Adipose tissue (tissue), 3 donors: ENCODE data around the gene MRPL51. TPM values are rescaled to one million over a fixed set of nuclear protein-coding genes. Genes with fewer than 3 reads are reported as not detected.
"Not testable (repeated sequence)": the region's sequence is repeated elsewhere in the genome, so short reads cannot be mapped to it uniquely, and the experiment has no call there.

Source experiments
- H3K27ac ChIP-seq: one replicate; pipeline ENCODE4 v1.5.1; 2013; ENCODE audit warnings: low read depth, low read length
- WGBS, 3 donors: extraction: QIAGEN DNeasy Blood & Tissue Kit; methylation state at CpG; one replicate each; pipeline ENCODE4 v1.1.7; 2013; 5-methylcytosine and 5-hydroxymethylcytosine counted together
- polyA plus RNA-seq, 3 donors: library from polyadenylated mRNA; stranded (reverse); fragments of 200-250 nt; gene quantifications; one replicate each; pipeline ENCODE4 v1.2.3, GENCODE V29; 2013
- donor health status: healthy with polysubstance abuse.
- donor health status: Bipolar disorder and iron deficiency.
- donor health status: healthy.

The MRPL51 gene
- 100 to 1,000 TPM in 1 of 3 donors, 10 to 100 TPM in 2; 74.8 to 100 (median 94.9) TPM for polyA plus RNA-seq

DNA sequence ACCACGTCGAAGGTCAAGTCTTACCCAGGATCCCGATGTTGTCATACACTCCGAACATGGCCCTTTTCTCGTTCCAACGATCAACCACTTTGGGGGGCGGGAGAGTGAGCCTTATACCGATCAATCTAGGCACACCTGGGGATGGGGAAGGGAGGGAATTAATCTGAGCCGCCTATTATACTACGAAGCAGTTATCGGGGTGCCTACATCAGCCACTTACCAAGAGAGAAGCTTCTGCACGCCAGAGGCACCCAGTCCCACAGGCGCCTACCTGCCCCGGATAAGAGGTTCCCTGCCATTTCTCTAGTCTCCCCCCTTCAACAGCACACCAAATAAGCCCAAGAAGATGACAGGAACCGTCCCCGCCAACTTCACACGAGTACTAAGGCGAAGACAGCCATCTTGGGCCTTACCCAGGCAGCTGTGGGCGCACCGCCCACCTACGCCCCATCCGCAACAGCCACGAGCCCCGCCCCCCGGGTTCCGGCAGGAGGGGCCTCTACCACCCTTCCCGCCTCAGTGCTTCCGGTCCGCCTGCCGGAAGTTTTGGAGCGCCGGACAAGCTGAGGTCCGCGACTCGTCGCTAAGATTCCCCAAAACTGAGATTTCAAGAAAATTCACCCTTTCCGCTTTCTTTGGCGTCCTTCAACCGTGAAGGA, at the start of gene MRPL51:
TSS of gene MRPL51 (minus strand) at position 425 of the 659 bp plus-strand sequence. CDS start at position 299, 126 bp downstream.
- peak within 1 kb of the TSS; percentile 66 for H3K27ac ChIP-seq
- 0 to 1% (median 1%) methylated on average over 39 of the region's 39 CpGs for WGBS, 3 donors

DNA sequence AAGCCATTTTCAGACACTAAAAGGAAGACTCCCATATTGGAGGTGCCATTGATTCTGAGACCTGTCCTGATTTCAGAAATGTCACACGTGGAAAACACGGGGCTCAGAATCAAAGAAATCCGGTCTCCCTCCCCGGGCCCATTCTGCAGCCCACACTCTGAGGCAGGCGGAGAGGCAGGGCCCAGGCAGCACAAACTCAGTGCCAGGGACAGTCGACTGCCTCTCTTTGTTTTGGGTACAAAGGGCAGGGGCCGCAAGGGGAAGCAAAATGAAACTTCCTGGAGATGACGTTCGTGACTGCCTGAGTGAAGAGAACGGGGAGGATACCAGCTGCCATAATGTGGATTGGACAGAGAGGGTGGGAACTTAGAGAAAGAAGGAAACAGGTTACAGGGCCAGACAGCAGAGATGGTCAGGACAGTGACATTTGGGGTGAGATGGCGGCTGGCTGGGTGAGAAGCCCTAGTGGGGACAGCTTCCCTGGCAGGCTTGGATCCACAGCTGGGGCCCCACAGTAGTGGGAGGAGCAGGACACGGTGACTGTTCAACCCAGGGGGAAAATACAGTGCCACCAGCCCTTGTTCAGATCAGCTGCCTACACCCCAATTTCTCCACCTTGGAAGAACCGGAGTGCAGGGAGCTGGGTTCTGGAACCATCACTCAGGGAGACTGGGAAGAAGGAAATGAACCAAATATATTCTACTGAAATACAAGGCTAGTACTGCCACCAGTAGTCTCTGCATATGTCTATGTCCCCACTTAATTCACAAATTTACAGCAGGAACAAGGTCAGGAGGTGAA, 49.3 kb upstream of the MRPL51 start:
- 56 to 78% (median 75%) methylated on average over 13 of the region's 13 CpGs for WGBS, 3 donors
- no peak overlapping the region for H3K27ac ChIP-seq

- no peak overlapping the region for H3K27ac ChIP-seq
- 84 to 88% (median 87%) methylated on average over 26 of the region's 26 CpGs for WGBS, 3 donors
These were observed 48.5 kb upstream of the MRPL51 start for GRCh38 chr12:6541371-6542165.

- WGBS, 3 donors, result 18 to 51% (median 19%) methylated on average over 35 of the region's 35 CpGs
- no peak overlapping the region for H3K27ac ChIP-seq
These were observed 47.3 kb upstream of the MRPL51 start for GRCh38 chr12:6540181-6540877.

DNA sequence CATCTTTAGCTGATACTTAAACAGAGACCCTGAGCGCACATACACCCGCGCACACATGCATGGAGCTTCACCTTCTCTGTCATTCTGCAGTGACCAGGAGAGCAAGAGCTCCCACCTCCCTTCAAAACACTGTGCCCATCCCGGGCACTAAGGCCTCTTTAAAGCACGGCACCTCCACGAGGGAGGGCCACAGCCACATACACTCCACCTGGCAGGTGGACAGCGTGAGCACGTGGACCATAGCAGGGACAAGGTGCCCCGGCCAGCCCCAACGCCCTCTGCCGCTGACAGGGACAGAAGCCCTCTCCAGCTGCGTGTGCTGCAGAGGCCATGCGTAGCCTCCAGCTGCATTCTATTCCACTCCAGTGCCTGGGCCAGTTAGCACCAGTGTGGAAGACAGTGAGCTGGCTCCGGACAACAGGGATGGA, 46.7 kb upstream of the MRPL51 start:
- WGBS, 3 donors, result 81 to 83% (median 81%) methylated on average over 14 of the region's 14 CpGs
- H3K27ac ChIP-seq, result no peak overlapping the region

DNA sequence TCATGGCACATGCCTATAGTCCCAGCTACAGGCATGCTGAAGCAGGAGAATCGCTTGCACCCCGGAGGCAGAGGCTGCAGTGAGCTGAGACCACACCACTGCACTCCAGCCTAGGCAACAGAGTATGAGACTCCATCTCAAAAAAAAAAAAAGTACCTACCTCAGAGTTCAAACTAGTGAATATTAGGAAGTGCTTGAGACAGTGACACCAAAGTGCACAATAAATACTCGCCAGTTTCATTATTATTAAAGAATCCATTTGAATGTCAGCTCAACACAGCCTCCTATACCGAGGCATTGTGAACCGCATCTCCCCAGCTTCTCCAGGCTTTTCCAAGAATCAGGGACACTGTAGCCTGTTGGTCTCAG, 46.2 kb upstream of the MRPL51 start:
- no peak overlapping the region for H3K27ac ChIP-seq
- WGBS, 3 donors, result 88 to 91% (median 91%) methylated on average over 5 of the region's 5 CpGs

DNA sequence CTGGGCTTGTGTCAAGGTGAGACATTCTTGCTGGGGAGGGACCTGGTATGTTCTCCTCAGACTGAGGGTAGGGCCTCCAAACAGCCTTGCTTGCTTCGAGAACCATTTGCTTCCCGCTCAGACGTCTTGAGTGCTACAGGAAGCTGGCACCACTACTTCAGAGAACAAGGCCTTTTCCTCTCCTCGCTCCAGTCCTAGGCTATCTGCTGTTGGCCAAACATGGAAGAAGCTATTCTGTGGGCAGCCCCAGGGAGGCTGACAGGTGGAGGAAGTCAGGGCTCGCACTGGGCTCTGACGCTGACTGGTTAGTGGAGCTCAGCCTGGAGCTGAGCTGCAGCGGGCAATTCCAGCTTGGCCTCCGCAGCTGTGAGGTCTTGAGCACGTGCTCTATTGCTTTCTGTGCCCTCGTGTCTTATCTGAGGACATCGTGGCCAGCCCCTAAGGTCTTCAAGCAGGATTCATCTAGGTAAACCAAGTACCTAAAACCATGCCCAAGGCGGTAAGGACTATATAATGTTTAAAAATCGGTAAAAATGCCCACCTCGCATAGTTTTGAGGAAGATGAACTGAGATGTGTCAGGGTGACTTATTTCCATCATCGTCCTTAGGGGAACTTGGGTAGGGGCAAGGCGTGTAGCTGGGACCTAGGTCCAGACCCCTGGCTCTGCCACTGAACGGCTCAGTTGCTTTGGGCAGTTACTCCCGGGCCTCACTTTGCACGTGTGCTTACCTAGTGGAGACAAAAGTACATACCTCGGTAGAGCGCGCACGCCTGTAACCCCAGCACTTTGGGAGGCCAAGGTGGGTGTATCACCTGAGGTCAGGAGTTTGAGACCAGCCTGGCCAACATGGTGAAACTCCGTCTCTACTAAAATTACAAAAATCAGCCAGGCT, 45.6 kb upstream of the MRPL51 start:
- no peak overlapping the region for H3K27ac ChIP-seq
- 67 to 75% (median 68%) methylated on average over 24 of the region's 24 CpGs for WGBS, 3 donors

- WGBS, 3 donors, result 32 to 38% (median 35%) methylated on average over 17 of the region's 17 CpGs
- H3K27ac ChIP-seq, result not testable (repeated sequence)
These were observed 44.7 kb upstream of the MRPL51 start for GRCh38 chr12:6537580-6538419.

GRCh38 chr12:6536894-6537579, 44.0 kb upstream of the MRPL51 start:
- no peak overlapping the region for H3K27ac ChIP-seq
- 66 to 78% (median 68%) methylated on average over 19 of the region's 19 CpGs for WGBS, 3 donors

GRCh38 chr12:6535960-6536847, 43.1 kb upstream of the MRPL51 start:
- H3K27ac ChIP-seq, result peak overlapping the region; percentile 95
- WGBS, 3 donors, result 56 to 74% (median 57%) methylated on average over 10 of the region's 10 CpGs

DNA sequence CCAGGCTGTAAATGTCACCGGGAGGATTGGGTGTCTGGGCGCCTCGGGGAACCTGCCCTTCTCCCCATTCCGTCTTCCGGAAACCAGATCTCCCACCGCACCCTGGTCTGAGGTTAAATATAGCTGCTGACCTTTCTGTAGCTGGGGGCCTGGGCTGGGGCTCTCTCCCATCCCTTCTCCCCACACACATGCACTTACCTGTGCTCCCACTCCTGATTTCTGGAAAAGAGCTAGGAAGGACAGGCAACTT, 42.6 kb upstream of the MRPL51 start:
- 1 to 21% (median 2%) methylated on average over 6 of the region's 6 CpGs for WGBS, 3 donors
- peak overlapping the region; percentile 95 for H3K27ac ChIP-seq

DNA sequence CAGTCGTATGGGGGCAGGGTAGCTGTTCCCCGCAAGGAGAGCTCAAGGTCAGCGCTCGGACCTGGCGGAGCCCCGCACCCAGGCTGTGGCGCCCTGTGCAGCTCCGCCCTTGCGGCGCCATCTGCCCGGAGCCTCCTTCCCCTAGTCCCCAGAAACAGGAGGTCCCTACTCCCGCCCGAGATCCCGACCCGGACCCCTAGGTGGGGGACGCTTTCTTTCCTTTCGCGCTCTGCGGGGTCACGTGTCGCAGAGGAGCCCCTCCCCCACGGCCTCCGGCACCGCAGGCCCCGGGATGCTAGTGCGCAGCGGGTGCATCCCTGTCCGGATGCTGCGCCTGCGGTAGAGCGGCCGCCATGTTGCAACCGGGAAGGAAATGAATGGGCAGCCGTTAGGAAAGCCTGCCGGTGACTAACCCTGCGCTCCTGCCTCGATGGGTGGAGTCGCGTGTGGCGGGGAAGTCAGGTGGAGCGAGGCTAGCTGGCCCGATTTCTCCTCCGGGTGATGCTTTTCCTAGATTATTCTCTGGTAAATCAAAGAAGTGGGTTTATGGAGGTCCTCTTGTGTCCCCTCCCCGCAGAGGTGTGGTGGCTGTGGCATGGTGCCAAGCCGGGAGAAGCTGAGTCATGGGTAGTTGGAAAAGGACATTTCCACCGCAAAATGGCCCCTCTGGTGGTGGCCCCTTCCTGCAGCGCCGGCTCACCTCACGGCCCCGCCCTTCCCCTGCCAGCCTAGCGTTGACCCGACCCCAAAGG, 42.1 kb upstream of the MRPL51 start:
- peak overlapping the region; percentile 95 for H3K27ac ChIP-seq
- 0 to 1% (median 1%) methylated on average over 46 to 52 of the region's 52 CpGs for WGBS, 3 donors

DNA sequence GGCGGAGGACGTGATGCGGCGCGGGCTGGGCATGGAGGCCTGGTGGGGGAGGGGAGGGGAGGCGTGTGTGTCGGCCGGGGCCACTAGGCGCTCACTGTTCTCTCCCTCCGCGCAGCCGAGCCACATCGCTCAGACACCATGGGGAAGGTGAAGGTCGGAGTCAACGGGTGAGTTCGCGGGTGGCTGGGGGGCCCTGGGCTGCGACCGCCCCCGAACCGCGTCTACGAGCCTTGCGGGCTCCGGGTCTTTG, 41.6 kb upstream of the MRPL51 start:
- 0 to 1% (median 0%) methylated on average over 11 to 25 of the region's 25 CpGs for WGBS, 3 donors
- peak overlapping the region; percentile 95 for H3K27ac ChIP-seq

GRCh38 chr12:6533923-6534694, 41.0 kb upstream of the MRPL51 start, which contains the start of gene GAPDH:
Gene GAPDH, plus strand, starts transcription at chr12:6534517. Its CDS starts 316 bp downstream, at chr12:6534833.
- H3K27ac ChIP-seq, result peak within 1 kb of the TSS; percentile 95
- 0 to 1% (median 0%) methylated on average over 47 to 62 of the region's 62 CpGs for WGBS, 3 donors

- peak overlapping the region; percentile 73 for H3K27ac ChIP-seq
- WGBS, 3 donors, result 0 to 3% (median 1%) methylated on average over 9 of the region's 9 CpGs
These were observed 40.5 kb upstream of the MRPL51 start for GRCh38 chr12:6533653-6533922.
